H9 (cell line): ENCODE data around the gene SDK1. TPM values are rescaled to one million over a fixed set of nuclear protein-coding genes. Genes with fewer than 3 reads are reported as not detected.

Experiments used
- DNase-seq: peaks from one replicate; pipeline ENCODE4 v3.0.0-alpha.2; 2017
- H2AFZ ChIP-seq: one replicate; pipeline ENCODE4 v1.6.1; 2013; ENCODE audit warnings: mild to moderate bottlenecking, low read length, control low read depth, moderate library complexity
- H2AK5ac ChIP-seq: 2 replicates; pipeline ENCODE4 v1.6.1; 2013; ENCODE audit warnings: low read length, control low read depth, mixed read lengths; ENCODE audit not compliant: insufficient read length
- H2BK120ac ChIP-seq: one replicate; pipeline ENCODE4 v1.6.1; 2013; ENCODE audit warnings: low read depth, mild to moderate bottlenecking, low read length, control low read depth, inconsistent platforms; ENCODE audit not compliant: poor library complexity, severe bottlenecking
- H2BK12ac ChIP-seq: 2 replicates; pipeline ENCODE4 v1.6.1; 2013; ENCODE audit warnings: low read length, control low read depth, mixed read lengths, low read depth; ENCODE audit not compliant: insufficient read length
- H2BK15ac ChIP-seq: 2 replicates; pipeline ENCODE4 v1.6.1; 2013; ENCODE audit warnings: low read depth, low read length, control low read depth
- H2BK20ac ChIP-seq: one replicate; pipeline ENCODE4 v1.6.1; 2013; ENCODE audit warnings: low read depth, mild to moderate bottlenecking, low read length, control low read depth, inconsistent platforms; ENCODE audit not compliant: poor library complexity, severe bottlenecking
- H2BK5ac ChIP-seq: 2 replicates; pipeline ENCODE4 v1.6.1; 2013; ENCODE audit warnings: low read length, control low read depth, mixed read lengths; ENCODE audit not compliant: insufficient read length
- H3K14ac ChIP-seq: 2 replicates; pipeline ENCODE4 v1.6.1; 2013; ENCODE audit warnings: low read length, control low read depth; ENCODE audit not compliant: insufficient read depth
- H3K18ac ChIP-seq: 2 replicates; pipeline ENCODE4 v1.6.1; 2013; ENCODE audit warnings: low read depth, mild to moderate bottlenecking, mixed read lengths, low read length, control low read depth; ENCODE audit not compliant: insufficient read length
- H3K23ac ChIP-seq: 2 replicates; pipeline ENCODE4 v1.6.1; 2013; ENCODE audit warnings: low read length, control low read depth, mixed read lengths, low read depth; ENCODE audit not compliant: insufficient read length
- H3K23me2 ChIP-seq: 2 replicates; pipeline ENCODE4 v1.6.1; 2013; ENCODE audit warnings: low read depth, mild to moderate bottlenecking, mixed read lengths, low read length, control low read depth; ENCODE audit not compliant: insufficient read length, poor library complexity, severe bottlenecking
- H3K27ac ChIP-seq: 2 replicates; pipeline ENCODE4 v1.5.1; 2013; ENCODE audit warnings: low read length, control low read depth, mixed read lengths, low read depth; ENCODE audit not compliant: insufficient read length
- H3K27me3 ChIP-seq: 2 replicates; pipeline ENCODE4 v1.6.1; 2013; ENCODE audit warnings: low read length, control low read depth, inconsistent platforms; ENCODE audit not compliant: insufficient read depth
- H3K4ac ChIP-seq: 2 replicates; pipeline ENCODE4 v1.6.1; 2013; ENCODE audit warnings: low read depth, mild to moderate bottlenecking, control low read depth, inconsistent platforms, low read length, moderate library complexity
- H3K4me1 ChIP-seq: 2 replicates; pipeline ENCODE4 v1.6.1; 2013; ENCODE audit warnings: low read length, control low read depth, inconsistent platforms; ENCODE audit not compliant: insufficient read depth
- H3K4me2 ChIP-seq: 2 replicates; pipeline ENCODE4 v1.6.1; 2013; ENCODE audit warnings: low read length, control low read depth, mixed read lengths; ENCODE audit not compliant: insufficient read length, insufficient read depth
- H3K56ac ChIP-seq: 2 replicates; pipeline ENCODE4 v1.6.1; 2013; ENCODE audit warnings: low read depth, mild to moderate bottlenecking, mixed read lengths, low read length, control low read depth; ENCODE audit not compliant: insufficient read length
- H3K79me1 ChIP-seq: 2 replicates; pipeline ENCODE4 v1.6.1; 2013; ENCODE audit warnings: low read depth, mild to moderate bottlenecking, moderate library complexity, low read length, control low read depth, inconsistent platforms; ENCODE audit not compliant: insufficient read depth, poor library complexity, severe bottlenecking
- H3K79me2 ChIP-seq: 2 replicates; pipeline ENCODE4 v1.6.1; 2013; ENCODE audit warnings: low read length, control low read depth, inconsistent platforms; ENCODE audit not compliant: insufficient read depth
- H3K9ac ChIP-seq: 2 replicates; pipeline ENCODE4 v1.6.1; 2013; ENCODE audit warnings: low read length, control low read depth, mixed read lengths; ENCODE audit not compliant: insufficient read length; ENCODE audit errors: extremely low read depth
- H3K9me3 ChIP-seq: one replicate; pipeline ENCODE4 v1.6.1; 2013; ENCODE audit warnings: low read depth, low read length, inconsistent platforms; ENCODE audit not compliant: control insufficient read depth
- H3T11ph ChIP-seq: one replicate; pipeline ENCODE4 v1.6.1; 2013; ENCODE audit warnings: mild to moderate bottlenecking, low read length, control low read depth, inconsistent platforms
- H4K20me1 ChIP-seq: one replicate; pipeline ENCODE4 v1.6.1; 2013; ENCODE audit not compliant: control insufficient read depth, insufficient read length, insufficient read depth
- H4K5ac ChIP-seq: 2 replicates; pipeline ENCODE4 v1.6.1; 2013; ENCODE audit warnings: low read depth, mild to moderate bottlenecking, mixed read lengths, low read length, control low read depth; ENCODE audit not compliant: insufficient read length
- H4K8ac ChIP-seq: replicated peaks from 2 replicates; pipeline ENCODE4 v1.6.1; 2013; ENCODE audit warnings: low read length, control low read depth, mixed read lengths, low read depth; ENCODE audit not compliant: insufficient read length
- H4K91ac ChIP-seq: 2 replicates; pipeline ENCODE4 v1.6.1; 2013; ENCODE audit warnings: low read depth, mild to moderate bottlenecking, moderate library complexity, mixed read lengths, low read length, control low read depth; ENCODE audit not compliant: insufficient read length
- H3K27ac Mint-ChIP-seq, 3 experiments: 2 replicates in 2 of 3; 3 replicates in 1 of 3; pipeline ENCODE4 v1.8.0; 2020 to 2021; ENCODE audit warnings: mixed read lengths in 3 of 3, mild to moderate bottlenecking in 1 of 3, moderate library complexity in 1 of 3
- H3K27me3 Mint-ChIP-seq: 2 replicates; pipeline ENCODE4 v1.8.0; 2021; ENCODE audit warnings: low read depth, mild to moderate bottlenecking, moderate library complexity, mixed read lengths
- H3K36me3 Mint-ChIP-seq, 3 experiments: 2 replicates in 2 of 3; 3 replicates in 1 of 3; pipeline ENCODE4 v1.8.0; 2020 to 2021; ENCODE audit warnings: low read depth in 3 of 3, mixed read lengths in 3 of 3; ENCODE audit not compliant: insufficient read depth in 1 of 3
- H3K4me1 Mint-ChIP-seq, 2 experiments: 2 replicates each; pipeline ENCODE4 v1.8.0; 2020; ENCODE audit warnings: mixed read lengths in 2 of 2
- H3K4me3 Mint-ChIP-seq, 2 experiments: 2 replicates in 1 of 2; 3 replicates in 1 of 2; pipeline ENCODE4 v1.8.0; 2020 to 2021; ENCODE audit warnings: mild to moderate bottlenecking in 2 of 2, mixed read lengths in 2 of 2, moderate library complexity in 1 of 2
- H3K9me3 Mint-ChIP-seq, 2 experiments: 2 replicates in 1 of 2; 3 replicates in 1 of 2; pipeline ENCODE4 v1.8.0; 2020; ENCODE audit warnings: mild to moderate bottlenecking in 2 of 2, mixed read lengths in 2 of 2, moderate library complexity in 1 of 2
- CTCF ChIP-seq: fragments of 200-600 bp; sonication (generic); conservative IDR thresholded peaks from 3 replicates; pipeline ENCODE4 v1.8.0; 2021; ENCODE audit warnings: antibody characterized with exemption, mild to moderate bottlenecking
- WGBS: extraction: QIAGEN DNeasy Blood & Tissue Kit; methylation state at CpG from one replicate; pipeline ENCODE4 v1.1.7; 2013; ENCODE audit warnings: missing lambda C conversion rate, low lambda C conversion rate, mixed read lengths; ENCODE audit not compliant: insufficient read length; ENCODE audit errors: extremely low coverage; 5-methylcytosine and 5-hydroxymethylcytosine counted together
- total RNA-seq: library from RNA; stranded (reverse); gene quantifications from 2 replicates; pipeline ENCODE4 v1.2.1, GENCODE V29; 2021

The SDK1 gene
- total RNA-seq, 1 experiment from 2014 or later: 8.7 TPM

DNA sequence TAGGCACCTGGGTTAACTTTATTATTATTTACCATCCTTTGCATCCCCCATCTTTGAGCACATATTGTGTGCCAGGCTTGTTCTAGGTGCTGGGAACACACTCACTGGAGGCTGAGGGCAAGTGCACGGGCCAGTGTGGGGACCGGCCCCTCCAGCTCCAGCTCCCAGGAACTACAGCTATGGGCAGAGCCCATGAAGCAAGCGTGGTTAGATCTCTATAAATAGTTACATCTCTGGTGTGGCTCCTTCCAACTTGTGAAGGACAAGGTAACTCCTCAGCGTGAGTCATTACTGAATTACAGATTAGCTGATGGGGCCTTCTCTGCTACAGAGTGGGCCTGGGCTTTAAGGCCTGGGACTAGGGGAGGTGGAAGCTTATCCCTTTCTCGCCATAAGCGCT, 583.5 kb downstream of the SDK1 start:
- no peak for TF ChIP-seq CTCF
- H2BK15ac ChIP-seq: no peak overlapping the region
- H2BK120ac ChIP-seq: no peak overlapping the region
- no peak overlapping the region for H3K23ac ChIP-seq
- Mint-ChIP-seq H3K4me1 (peaks cover 10 to 12% of the 10 kb centered on the region in 2 experiments), H3K4me3 (no peak overlapping the region), H3K27me3 (no peaks in the 10 kb centered on the region; the same call in 1 of the 2 replicates), H3K9me3 (no peaks in the 10 kb centered on the region; a peak in 1 of 5 replicates), H3K27ac (no peak overlapping the region), H3K36me3 (no peaks in the 10 kb centered on the region; a peak in 1 of 7 replicates)
- no CpG with 5 or more reads among the region's 6 CpGs for WGBS
- no peak overlapping the region for H3K56ac ChIP-seq
- no peaks in the 10 kb centered on the region for H3K79me1 ChIP-seq
- DNase-seq: no peak
- no peak overlapping the region for H2BK20ac ChIP-seq
- no peak overlapping the region for H2BK5ac ChIP-seq
- H3K4ac ChIP-seq: no peak overlapping the region
- no peak overlapping the region for H4K5ac ChIP-seq
- H3K9ac ChIP-seq: no peak overlapping the region
- no peaks in the 10 kb centered on the region for H3K27me3 ChIP-seq
- H3K4me2 ChIP-seq: no peak overlapping the region
- H3K4me1 ChIP-seq: no peaks in the 10 kb centered on the region
- H2AK5ac ChIP-seq: no peak overlapping the region
- no peak overlapping the region for H3K27ac ChIP-seq
- H4K20me1 ChIP-seq: no peaks in the 10 kb centered on the region
- no peak overlapping the region for H2AFZ ChIP-seq
- no peak overlapping the region for H4K8ac ChIP-seq
- no peaks in the 10 kb centered on the region for H3K9me3 ChIP-seq
- no peak overlapping the region for H4K91ac ChIP-seq
- H2BK12ac ChIP-seq: no peak overlapping the region
- no peak overlapping the region for H3T11ph ChIP-seq
- H3K79me2 ChIP-seq: no peaks in the 10 kb centered on the region
- no peaks in the 10 kb centered on the region for H3K23me2 ChIP-seq
- no peak overlapping the region for H3K14ac ChIP-seq
- H3K18ac ChIP-seq: no peak overlapping the region
